ENCODE results near the gene PIK3CA.
A peak's percentile ranks its signal among the peaks of the same experiment; 100 is the strongest.
"Not testable (repeated sequence)": the region's sequence is repeated elsewhere in the genome, so short reads cannot be mapped to it uniquely, and the experiment has no call there.

The PIK3CA gene

DNA sequence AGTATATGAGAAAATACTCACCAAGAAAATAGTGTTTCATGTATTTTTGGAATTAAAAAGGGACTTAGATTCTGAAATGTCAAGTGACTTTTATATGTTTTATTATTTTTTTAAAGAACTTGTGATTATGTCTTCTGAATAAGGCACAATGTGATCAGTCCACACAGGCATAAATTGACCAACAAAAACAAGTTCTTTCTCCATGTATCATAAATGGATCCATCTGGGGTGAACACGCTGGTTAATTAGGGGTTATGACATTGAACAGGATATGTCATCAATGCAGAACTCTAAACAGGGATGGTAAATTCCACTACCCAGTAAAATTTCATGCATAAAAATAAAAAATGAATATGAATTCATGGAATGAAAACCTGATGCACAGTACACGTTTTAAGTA is 31.3 kb upstream of the PIK3CA start:
- TF ChIP-seq, protein P1, sequence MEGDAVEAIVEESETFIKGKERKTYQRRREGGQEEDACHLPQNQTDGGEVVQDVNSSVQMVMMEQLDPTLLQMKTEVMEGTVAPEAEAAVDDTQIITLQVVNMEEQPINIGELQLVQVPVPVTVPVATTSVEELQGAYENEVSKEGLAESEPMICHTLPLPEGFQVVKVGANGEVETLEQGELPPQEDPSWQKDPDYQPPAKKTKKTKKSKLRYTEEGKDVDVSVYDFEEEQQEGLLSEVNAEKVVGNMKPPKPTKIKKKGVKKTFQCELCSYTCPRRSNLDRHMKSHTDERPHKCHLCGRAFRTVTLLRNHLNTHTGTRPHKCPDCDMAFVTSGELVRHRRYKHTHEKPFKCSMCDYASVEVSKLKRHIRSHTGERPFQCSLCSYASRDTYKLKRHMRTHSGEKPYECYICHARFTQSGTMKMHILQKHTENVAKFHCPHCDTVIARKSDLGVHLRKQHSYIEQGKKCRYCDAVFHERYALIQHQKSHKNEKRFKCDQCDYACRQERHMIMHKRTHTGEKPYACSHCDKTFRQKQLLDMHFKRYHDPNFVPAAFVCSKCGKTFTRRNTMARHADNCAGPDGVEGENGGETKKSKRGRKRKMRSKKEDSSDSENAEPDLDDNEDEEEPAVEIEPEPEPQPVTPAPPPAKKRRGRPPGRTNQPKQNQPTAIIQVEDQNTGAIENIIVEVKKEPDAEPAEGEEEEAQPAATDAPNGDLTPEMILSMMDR (IDR thresholded peaks at IDR 0.05; ENCODE audit: low read depth, low read length), result no peak
- DNase-seq (ENCODE audit: extremely low read depth, low read depth), result no peak

DNA sequence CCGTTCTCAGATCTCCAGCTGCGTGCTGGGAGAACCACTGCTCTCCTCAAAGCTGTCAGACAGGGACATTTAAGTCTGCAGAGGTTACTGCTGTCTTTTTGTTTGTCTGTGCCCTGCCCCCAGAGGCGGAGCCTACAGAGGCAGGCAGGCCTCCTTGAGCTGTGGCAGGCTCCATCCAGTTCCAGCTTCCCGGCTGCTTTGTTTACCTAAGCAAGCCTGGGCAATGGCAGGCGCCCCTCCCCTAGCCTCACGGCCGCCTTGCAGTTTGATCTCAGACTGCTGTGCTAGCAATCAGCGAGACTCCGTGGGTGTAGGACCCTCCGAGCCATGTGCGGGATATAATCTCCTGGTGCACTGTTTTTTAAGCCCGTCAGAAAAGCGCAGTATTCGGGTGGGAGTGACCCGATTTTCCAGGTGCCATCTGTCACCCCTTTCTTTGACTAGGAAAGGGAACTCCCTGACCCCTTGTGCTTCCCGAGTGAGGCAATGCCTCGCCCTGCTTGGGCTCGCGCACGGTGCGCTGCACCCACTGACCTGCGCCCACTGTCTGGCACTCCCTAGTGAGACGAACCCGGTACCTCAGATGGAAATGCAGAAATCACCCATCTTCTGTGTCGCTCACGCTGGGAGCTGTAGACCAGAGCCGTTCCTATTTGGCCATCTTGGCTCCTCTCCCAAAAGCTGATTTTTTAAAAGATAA is 15.8 kb upstream of the PIK3CA start:
- DNase-seq (ENCODE audit: extremely low read depth, low read depth), result not testable (repeated sequence)

DNA sequence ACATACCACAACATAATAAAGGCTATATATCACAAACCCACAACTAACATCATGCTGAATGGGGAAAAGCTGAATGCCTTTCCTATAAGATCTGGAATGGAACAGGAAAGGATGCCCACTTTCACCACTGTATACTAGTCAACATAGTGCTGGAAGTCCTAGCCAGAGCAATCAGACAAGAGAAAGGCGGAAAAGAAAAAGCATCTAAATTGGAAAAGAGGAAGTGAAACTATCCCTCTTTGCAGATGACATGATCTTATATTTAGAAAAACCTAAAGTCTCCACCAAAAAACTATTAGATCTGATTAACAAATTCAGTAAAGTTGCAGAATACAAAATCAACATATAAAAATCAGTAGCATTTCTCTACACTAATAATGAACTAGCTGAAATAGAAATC is 14.6 kb upstream of the PIK3CA start:
- no peak for DNase-seq (ENCODE audit: extremely low read depth, low read depth)
- TF ChIP-seq, protein P1 (IDR thresholded peaks at IDR 0.05; ENCODE audit: low read depth, low read length), result no peak

DNA sequence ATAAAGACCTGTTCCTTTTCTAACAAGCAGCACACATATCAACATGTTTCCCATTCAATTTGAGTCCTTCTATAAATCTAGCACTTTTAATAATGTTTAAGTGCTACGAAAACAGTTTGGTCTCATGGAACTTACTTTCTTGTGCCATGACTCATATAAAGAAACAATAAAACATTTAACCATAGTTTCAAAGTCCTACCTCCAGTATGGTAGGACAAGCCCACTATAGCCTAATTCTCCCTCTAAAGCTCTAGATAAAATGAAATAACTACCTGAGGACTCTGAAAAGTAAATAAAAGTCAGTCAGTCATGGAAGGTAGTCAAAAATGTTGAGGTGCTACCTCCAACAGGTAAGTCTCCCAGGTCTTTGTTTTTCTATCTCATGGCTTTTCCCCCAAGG is 12.0 kb upstream of the PIK3CA start:
- TF ChIP-seq, protein P1 (IDR thresholded peaks at IDR 0.05; ENCODE audit: low read depth, low read length), result no peak

DNA sequence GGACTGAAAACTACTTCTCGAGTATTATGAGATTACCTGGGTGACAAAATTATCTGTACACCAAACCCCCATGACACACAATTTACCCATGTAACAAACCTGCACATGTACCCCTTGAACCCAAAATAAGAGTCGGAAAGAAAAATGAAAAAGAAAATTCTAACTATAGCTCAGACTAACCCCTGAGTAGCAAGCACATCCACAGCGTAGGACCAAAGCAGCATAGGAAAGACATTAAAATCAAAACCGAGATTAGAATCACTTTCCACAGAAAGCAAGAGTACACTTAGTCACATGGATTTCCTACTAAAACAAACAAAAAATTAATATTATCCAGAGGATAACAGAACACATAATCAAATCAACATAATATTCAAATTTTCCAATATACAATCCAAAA is 6.3 kb upstream of the PIK3CA start:
- TF ChIP-seq, protein P1 (IDR thresholded peaks at IDR 0.05; ENCODE audit: low read depth, low read length), result no peak

More for the DNA sequence above, 12.0 kb upstream of the PIK3CA start:
- no peak for DNase-seq (ENCODE audit: extremely low read depth, low read depth)

DNA sequence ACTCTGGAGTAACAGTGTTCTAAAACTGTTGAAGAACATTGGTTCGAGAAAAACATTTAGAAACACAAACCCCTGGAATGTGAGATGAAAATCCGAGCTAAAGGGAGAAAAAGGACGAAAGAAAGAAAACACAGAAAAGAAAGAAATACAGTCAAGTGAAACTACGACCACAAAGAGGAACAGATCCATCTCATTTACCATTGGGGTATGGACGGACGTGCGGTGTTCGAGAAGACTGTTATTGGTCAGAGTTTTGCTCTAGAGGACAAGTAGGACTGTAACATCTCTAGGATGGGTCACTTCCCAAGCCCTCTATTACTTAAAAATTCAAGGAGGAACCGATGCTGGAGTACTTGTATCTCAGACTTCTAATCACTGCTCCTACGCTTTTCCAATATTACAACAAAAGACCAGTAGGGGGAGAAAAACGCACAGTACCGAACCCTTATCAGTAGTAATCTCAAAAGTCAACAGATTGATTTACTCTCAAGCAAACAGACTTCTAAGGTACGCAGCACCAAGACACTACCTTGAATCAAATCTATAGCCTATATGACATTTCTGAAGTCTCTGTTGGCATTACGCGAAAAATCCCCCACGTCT is 1.1 kb upstream of the PIK3CA start:
- TF ChIP-seq, protein P1 (IDR thresholded peaks at IDR 0.05; ENCODE audit: low read depth, low read length), result peak; percentile 57
- no peak for DNase-seq (ENCODE audit: extremely low read depth, low read depth)

More for the DNA sequence above, 6.3 kb upstream of the PIK3CA start:
- DNase-seq (ENCODE audit: extremely low read depth, low read depth), result no peak

DNA sequence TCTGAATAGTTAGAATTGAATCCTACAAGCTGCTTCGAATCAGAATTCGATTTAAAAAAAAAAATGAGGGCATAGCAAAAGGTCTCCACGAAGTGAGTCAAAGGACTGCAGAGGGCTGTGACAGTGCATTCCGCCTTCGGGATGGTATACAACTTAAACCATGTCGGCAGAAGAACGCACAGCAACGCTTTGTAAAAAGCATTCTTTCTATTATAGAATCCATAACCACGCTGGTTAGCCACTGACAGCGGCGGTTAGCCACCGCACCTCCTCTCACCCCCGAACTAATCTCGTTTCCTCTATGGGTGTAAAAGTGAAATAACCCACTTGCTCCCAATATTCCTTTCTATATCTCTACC is 664 bp upstream of the PIK3CA start:
- TF ChIP-seq, protein P1 (IDR thresholded peaks at IDR 0.05; ENCODE audit: low read depth, low read length), result no peak
- no peak for DNase-seq (ENCODE audit: extremely low read depth, low read depth)

Measured in AG09319 (cell line).